NCI-H82 treated with DMSO at 0.1 percent for 48 hours (cell line): Measurements from ENCODE around the gene APOB.
A peak's percentile ranks its signal among the peaks of the same experiment; 100 is the strongest.

Source experiments
- DNase-seq: peaks from one replicate; lab custom pipeline; 2025; ENCODE audit not compliant: unreplicated experiment; lab: John Stamatoyannopoulos, UW

APOB gene

GRCh38 chr2:20986024-20986939 is 57.6 kb downstream of the APOB start:
- no peak for DNase-seq

GRCh38 chr2:20985062-20985461 is 58.8 kb downstream of the APOB start:
- no peak for DNase-seq

- DNase-seq = no peak
These were observed 59.5 kb downstream of the APOB start for GRCh38 chr2:20984408-20984807.

- DNase-seq = no peak
These were observed 60.0 kb downstream of the APOB start for GRCh38 chr2:20983844-20984243.

- DNase-seq = no peak
These were observed 61.0 kb downstream of the APOB start for GRCh38 chr2:20982861-20983260.

- no peak for DNase-seq
These were observed 66.2 kb downstream of the APOB start for GRCh38 chr2:20977520-20978180.

- no peak for DNase-seq
These were observed 67.3 kb downstream of the APOB start for GRCh38 chr2:20976527-20976926.

- DNase-seq = no peak
These were observed 70.9 kb downstream of the APOB start for GRCh38 chr2:20972792-20973565.

GRCh38 chr2:20972110-20972509 is 71.8 kb downstream of the APOB start:
- no peak for DNase-seq

GRCh38 chr2:20970068-20970467 is 73.8 kb downstream of the APOB start:
- DNase-seq = no peak

- DNase-seq = no peak
These were observed 77.7 kb downstream of the APOB start for GRCh38 chr2:20966061-20966595.

GRCh38 chr2:20965221-20965620 is 78.7 kb downstream of the APOB start:
- DNase-seq = no peak

GRCh38 chr2:20963867-20964266 is 80.0 kb downstream of the APOB start:
- DNase-seq = no peak

GRCh38 chr2:20962939-20963557 is 80.8 kb downstream of the APOB start:
- DNase-seq = peak; percentile 65

- DNase-seq = no peak
These were observed 82.0 kb downstream of the APOB start for GRCh38 chr2:20961858-20962257.

- DNase-seq = no peak
These were observed 83.9 kb downstream of the APOB start for GRCh38 chr2:20960003-20960402.

- DNase-seq = no peak
These were observed 84.6 kb downstream of the APOB start for GRCh38 chr2:20959252-20959651.

- DNase-seq = no peak
These were observed 85.9 kb downstream of the APOB start for GRCh38 chr2:20957788-20958525.

- no peak for DNase-seq
These were observed 88.4 kb downstream of the APOB start for GRCh38 chr2:20955277-20956026.
